GM12891 (cell line): ENCODE measurements around the gene YWHAH.

Source experiments
- PAX5 ChIP-seq: IDR thresholded peaks from 2 replicates; pipeline ENCODE4 v1.6.1; 2011; ENCODE audit warnings: low read length, moderate library complexity, mild to moderate bottlenecking; ENCODE audit not compliant: insufficient read depth, severe bottlenecking
- POLR2A ChIP-seq: IDR thresholded peaks from 2 replicates; pipeline ENCODE4 v1.6.1; 2011; ENCODE audit warnings: low read depth, low read length, control low read depth
- POLR2AphosphoS5 ChIP-seq: IDR thresholded peaks from 2 replicates; pipeline ENCODE4 v1.6.1; 2011; ENCODE audit warnings: low read depth, low read length, control low read depth

- TF ChIP-seq POLR2A (no peak), POLR2AphosphoS5 (no peak), PAX5 (no peak)
Observed at GRCh38 chr22:31897842-31898805, 46.2 kb upstream of the YWHAH start.
